ENCODE data around the gene LSM2. TPM values are rescaled to one million over a fixed set of nuclear protein-coding genes. Genes with fewer than 3 reads are reported as not detected.

Gene LSM2
- total RNA-seq, 2 experiments from 2014 or later, result 12.6 to 13.7 TPM

GRCh38 chr6:31815025-31815838, 8.5 kb upstream of the LSM2 start, which contains the start of the genes HSPA1A and HSPA1L:
HSPA1A (plus strand) TSS chr6:31815543; CDS start chr6:31815757, 214 bp downstream.
HSPA1L (minus strand) TSS chr6:31815283; CDS start chr6:31811972, 3,311 bp downstream.
- H3K27ac Mint-ChIP-seq, result peak within 1 kb of the TSS; percentile 83
- peaks cover 11% of the 10 kb centered on the region for H3K36me3 ChIP-seq (ENCODE audit: insufficient read depth, low read length)
- H3K9me3 ChIP-seq (ENCODE audit: control insufficient read depth in 1 of 2, insufficient read depth in 1 of 2, low read length in 2 of 2), result no peaks in the 10 kb centered on the region
- ChIA-PET CTCF (interaction anchor here (0.8 to 3.8 kb wide), 5 partner anchors 8 to 216 kb away, joined by 3 to 19 read pairs (median 5); partner anchors contain the start of genes DDAH2, LSM2 and VARS1), POLR2A (interaction anchor here (0.6 to 3.6 kb wide), 18 partner anchors 9 to 274 kb away, joined by 3 to 29 read pairs (median 5); partner anchors contain the start of genes CLIC1, DDAH2, DDX39B and HSPA1B)
- no peaks in the 10 kb centered on the region for H3K9me3 Mint-ChIP-seq
- H3K36me3 Mint-ChIP-seq (ENCODE audit: low read depth), result peaks cover 18% of the 10 kb centered on the region
- peaks cover 49% of the 10 kb centered on the region for H3K4me1 ChIP-seq (ENCODE audit: insufficient read depth, low read length)
- peak within 1 kb of the TSS; percentile 70 for H3K4me3 ChIP-seq (ENCODE audit: low read length)
- peaks cover 47% of the 10 kb centered on the region for H3K4me1 Mint-ChIP-seq (ENCODE audit: low read depth)
- DNase-seq (peak in 11 of 14 experiments; percentile 25 to 76 (median 60)), ATAC-seq (ENCODE audit: poor library complexity) (peak; percentile 11)
- no peaks in the 10 kb centered on the region for H3K27me3 ChIP-seq (ENCODE audit: control insufficient read depth in 1 of 2, insufficient read depth in 2 of 2, low read length in 2 of 2)
- H3K4me3 Mint-ChIP-seq, result peak within 1 kb of the TSS; percentile 90
- H3K27me3 Mint-ChIP-seq, result no peaks in the 10 kb centered on the region
- no peak for TF ChIP-seq CTCF (IDR thresholded peaks at IDR 0.05)
- intact Hi-C loops (cut with DNase I, micrococcal nuclease), result loop anchor here (2.0 to 5.0 kb wide), 2 partner anchors 20 to 78 kb away; partner anchors contain the start of genes CLIC1 (in 1 of the 2) and VARS1 (in 1 of the 2)
- peak within 1 kb of the TSS; percentile 75 to 81 for H3K27ac ChIP-seq (ENCODE audit: low read depth in 1 of 2, low read length in 2 of 2)

DNA sequence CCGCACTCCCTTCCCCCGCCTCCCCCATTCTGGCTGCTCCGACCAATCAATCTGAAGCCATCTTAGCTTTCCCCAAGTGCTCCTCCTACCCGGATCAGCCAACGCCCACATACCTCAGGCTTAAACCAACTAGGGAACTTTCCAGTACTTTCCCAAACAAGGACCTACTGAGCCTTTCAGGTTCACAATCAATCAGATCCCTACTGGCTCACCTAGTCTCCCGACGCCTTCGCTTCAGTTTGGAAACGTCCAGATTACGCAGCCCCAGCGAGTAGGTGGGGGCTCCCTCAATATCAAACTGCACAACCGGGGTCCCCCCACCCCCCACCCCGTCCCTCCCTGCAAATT, 7.9 kb upstream of the LSM2 start:
- H3K9me3 Mint-ChIP-seq, result no peaks in the 10 kb centered on the region
- H3K27me3 ChIP-seq (ENCODE audit: control insufficient read depth in 1 of 2, insufficient read depth in 2 of 2, low read length in 2 of 2), result no peaks in the 10 kb centered on the region
- ATAC-seq (ENCODE audit: poor library complexity), result peak; percentile 63
- peak overlapping the region; percentile 70 for H3K4me3 ChIP-seq (ENCODE audit: low read length)
- POLR2A ChIA-PET, result interaction anchor here (0.6 to 3.6 kb wide), 17 partner anchors 8 to 1157 kb away, joined by 3 to 29 read pairs (median 5); partner anchors contain the start of genes CLIC1, DDAH2, DDX39B and HSPA1B
- CTCF ChIA-PET, result interaction anchor here (0.8 to 3.8 kb wide), 4 partner anchors 8 to 216 kb away, joined by 3 to 19 read pairs (median 6); partner anchors contain the start of genes DDAH2, LSM2 and VARS1
- H3K9me3 ChIP-seq (ENCODE audit: control insufficient read depth in 1 of 2, insufficient read depth in 1 of 2, low read length in 2 of 2), result no peaks in the 10 kb centered on the region
- peaks cover 24% of the 10 kb centered on the region for H3K36me3 Mint-ChIP-seq (ENCODE audit: low read depth)
- peaks cover 44% of the 10 kb centered on the region for H3K4me1 ChIP-seq (ENCODE audit: insufficient read depth, low read length)
- peak overlapping the region; percentile 75 to 81 for H3K27ac ChIP-seq (ENCODE audit: low read depth in 1 of 2, low read length in 2 of 2)
- TF ChIP-seq CTCF (IDR thresholded peaks at IDR 0.05), result no peak
- peak in 13 of 14 experiments; percentile 34 to 87 (median 59) for DNase-seq
- H3K27me3 Mint-ChIP-seq, result no peaks in the 10 kb centered on the region
- H3K4me3 Mint-ChIP-seq, result peak overlapping the region; percentile 90
- peak overlapping the region; percentile 83 for H3K27ac Mint-ChIP-seq
- peaks cover 48% of the 10 kb centered on the region for H3K4me1 Mint-ChIP-seq (ENCODE audit: low read depth)
- intact Hi-C loops (cut with DNase I, micrococcal nuclease), result loop anchor here (2.0 to 5.0 kb wide), 2 partner anchors 20 to 77 kb away; partner anchors contain the start of genes CLIC1 (in 1 of the 2) and VARS1 (in 1 of the 2)
- peaks cover 17% of the 10 kb centered on the region for H3K36me3 ChIP-seq (ENCODE audit: insufficient read depth, low read length)

GRCh38 chr6:31813465-31813849, 6.7 kb upstream of the LSM2 start:
- POLR2A ChIA-PET, result interaction anchor here (0.6 to 3.6 kb wide), 7 partner anchors 13 to 161 kb away, joined by 3 to 28 read pairs (median 12); partner anchors contain the start of genes BAG6, CLIC1, HSPA1B and MSH5
- Mint-ChIP-seq H3K27me3 (no peaks in the 10 kb centered on the region), H3K9me3 (no peaks in the 10 kb centered on the region), H3K4me3 (peak overlapping the region; percentile 90), H3K27ac (peak overlapping the region; percentile 83), H3K36me3 (ENCODE audit: low read depth) (peaks cover 28% of the 10 kb centered on the region), H3K4me1 (ENCODE audit: low read depth) (peaks cover 47% of the 10 kb centered on the region)
- DNase-seq, result no peak
- Histone ChIP-seq H3K36me3 (ENCODE audit: insufficient read depth, low read length) (peaks cover 18% of the 10 kb centered on the region), H3K4me3 (ENCODE audit: low read length) (no peak overlapping the region), H3K27ac (ENCODE audit: low read depth in 1 of 2, low read length in 2 of 2) (peak overlapping the region in 1 of 2 donors; percentile 12), H3K4me1 (ENCODE audit: insufficient read depth, low read length) (peaks cover 32% of the 10 kb centered on the region), H3K27me3 (ENCODE audit: control insufficient read depth in 1 of 2, insufficient read depth in 2 of 2, low read length in 2 of 2) (no peaks in the 10 kb centered on the region), H3K9me3 (ENCODE audit: control insufficient read depth in 1 of 2, insufficient read depth in 1 of 2, low read length in 2 of 2) (no peaks in the 10 kb centered on the region)
- TF ChIP-seq CTCF (IDR thresholded peaks at IDR 0.05), result no peak
- CTCF ChIA-PET, result interaction anchor here (1.2 to 3.8 kb wide), 3 partner anchors 17 to 22 kb away, joined by 3 to 19 read pairs (median 4); partner anchors contain the start of gene VARS1
- ATAC-seq (ENCODE audit: poor library complexity), result no peak
- intact Hi-C loops (cut with DNase I, micrococcal nuclease), result no loop called here

Measured in CD4-positive, alpha-beta T cell (primary cell).